ENCODE data around the gene C1orf74.

The C1orf74 gene

GRCh38 chr1:209742409-209743144, 41.8 kb downstream of the C1orf74 start:
- no peak for DNase-seq (ENCODE audit: low read depth)

- DNase-seq (ENCODE audit: low read depth) = no peak
Measured at GRCh38 chr1:209741889-209742288, 42.5 kb downstream of the C1orf74 start.

- no peak for DNase-seq (ENCODE audit: low read depth)
Measured at GRCh38 chr1:209741193-209741592, 43.2 kb downstream of the C1orf74 start.

GRCh38 chr1:209738270-209738669, 46.1 kb downstream of the C1orf74 start:
- no peak for DNase-seq (ENCODE audit: low read depth)

- DNase-seq (ENCODE audit: low read depth) = no peak
Measured at GRCh38 chr1:209737118-209737505, 47.2 kb downstream of the C1orf74 start.

- no peak for DNase-seq (ENCODE audit: low read depth)
Measured at GRCh38 chr1:209736490-209737117, 47.8 kb downstream of the C1orf74 start.

- no peak for DNase-seq (ENCODE audit: low read depth)
Measured at GRCh38 chr1:209733409-209734192, 50.8 kb downstream of the C1orf74 start.

GRCh38 chr1:209732725-209733124, 51.6 kb downstream of the C1orf74 start:
- no peak for DNase-seq (ENCODE audit: low read depth)

GRCh38 chr1:209729436-209729835, 54.9 kb downstream of the C1orf74 start:
- no peak for DNase-seq (ENCODE audit: low read depth)

All from HS-27A (cell line).